ENCODE data around the gene ENOX2. TPM values are rescaled to one million over a fixed set of nuclear protein-coding genes. Genes with fewer than 3 reads are reported as not detected.

The ENOX2 gene
- total and polyA plus RNA-seq, 4 donors = 9.0 to 39.6 (median 22.7) TPM

- 45 to 52% methylated on average over 4 of the region's 4 CpGs for WGBS, 2 donors
- DNase-seq (no peak), ATAC-seq (ENCODE audit: low FRiP score) (no peak)
- H3K4me3 ChIP-seq (ENCODE audit: low read length in 2 of 2) = no peak overlapping the region
- intact Hi-C loops (cut with DNase I) = loop anchor here in 1 of 2 donors (10.0 kb wide), 1 partner anchor 219 kb away; no protein-coding TSS in a partner anchor
- no peaks in the 10 kb centered on the region for H3K27me3 ChIP-seq (ENCODE audit: control insufficient read depth in 1 of 2, insufficient read depth in 2 of 2, low read length in 1 of 2)
- no peaks in the 10 kb centered on the region for H3K9me3 ChIP-seq (ENCODE audit: control insufficient read depth, low read length)
- peaks cover 2% of the 10 kb centered on the region in 2 donors for H3K4me1 ChIP-seq (ENCODE audit: control insufficient read depth in 1 of 2, insufficient read depth in 2 of 2, low read length in 2 of 2)
- no peaks in the 10 kb centered on the region for H3K36me3 ChIP-seq (ENCODE audit: control insufficient read depth in 1 of 2, insufficient read depth in 2 of 2, low read length in 1 of 2)
- H3K27ac ChIP-seq (ENCODE audit: low read depth in 1 of 2, low read length in 2 of 2) = no peak overlapping the region
Observed at GRCh38 chrX:130893356-130894085, 9.5 kb downstream of the ENOX2 start.

DNA sequence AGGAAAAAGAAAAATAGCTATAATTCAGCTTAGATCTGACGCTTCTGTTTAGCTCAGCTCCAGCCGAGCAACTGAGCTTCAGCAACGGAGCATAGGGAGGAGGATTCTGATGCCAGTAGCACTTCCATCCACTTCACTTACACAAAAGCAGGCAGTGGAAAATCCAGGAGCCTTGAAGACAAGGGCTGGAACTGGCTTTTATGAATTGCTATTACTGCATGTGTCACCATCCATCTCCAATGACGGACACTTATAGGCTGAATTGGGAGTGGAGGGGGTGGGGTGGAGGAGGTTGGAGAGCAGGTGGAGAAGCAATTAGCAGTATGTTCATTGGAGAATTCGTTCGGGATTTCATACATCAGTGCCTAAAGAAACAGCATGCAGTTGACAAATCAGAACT, 15.6 kb downstream of the ENOX2 start:
- ATAC-seq (ENCODE audit: low FRiP score) (no peak), DNase-seq (no peak)
- 10 to 36% methylated on average over 6 of the region's 6 CpGs for WGBS, 2 donors
- intact Hi-C loops (cut with DNase I) = no loop called here
- no peaks in the 10 kb centered on the region for H3K36me3 ChIP-seq (ENCODE audit: control insufficient read depth in 1 of 2, insufficient read depth in 2 of 2, low read length in 1 of 2)
- no peaks in the 10 kb centered on the region for H3K27me3 ChIP-seq (ENCODE audit: control insufficient read depth in 1 of 2, insufficient read depth in 2 of 2, low read length in 1 of 2)
- peaks cover 0 to 2% of the 10 kb centered on the region in 2 donors for H3K4me1 ChIP-seq (ENCODE audit: control insufficient read depth in 1 of 2, insufficient read depth in 2 of 2, low read length in 2 of 2)
- peak overlapping the region in 1 of 2 donors; percentile 36 for H3K27ac ChIP-seq (ENCODE audit: low read depth in 1 of 2, low read length in 2 of 2)
- H3K4me3 ChIP-seq (ENCODE audit: low read length in 2 of 2) = peak overlapping the region in 1 of 2 donors; percentile 26
- no peaks in the 10 kb centered on the region for H3K9me3 ChIP-seq (ENCODE audit: control insufficient read depth, low read length)

GRCh38 chrX:130885996-130886395, 17.0 kb downstream of the ENOX2 start:
- Histone ChIP-seq H3K4me3 (ENCODE audit: low read length in 2 of 2) (peak overlapping the region; percentile 30 to 54), H3K9me3 (ENCODE audit: control insufficient read depth, low read length) (no peaks in the 10 kb centered on the region), H3K27me3 (ENCODE audit: control insufficient read depth in 1 of 2, insufficient read depth in 2 of 2, low read length in 1 of 2) (no peaks in the 10 kb centered on the region), H3K27ac (ENCODE audit: low read depth in 1 of 2, low read length in 2 of 2) (no peak overlapping the region), H3K36me3 (ENCODE audit: control insufficient read depth in 1 of 2, insufficient read depth in 2 of 2, low read length in 1 of 2) (no peaks in the 10 kb centered on the region), H3K4me1 (ENCODE audit: control insufficient read depth in 1 of 2, insufficient read depth in 2 of 2, low read length in 2 of 2) (peaks cover 0 to 2% of the 10 kb centered on the region in 2 donors)
- no peak for ATAC-seq (ENCODE audit: low FRiP score)
- 36 to 37% methylated on average over 5 of the region's 5 CpGs for WGBS, 2 donors
- intact Hi-C loops (cut with DNase I) = no loop called here
- no peak for DNase-seq

- intact Hi-C loops (cut with DNase I) = no loop called here
Observed at GRCh38 chrX:130885508-130885907, 17.5 kb downstream of the ENOX2 start.

DNA sequence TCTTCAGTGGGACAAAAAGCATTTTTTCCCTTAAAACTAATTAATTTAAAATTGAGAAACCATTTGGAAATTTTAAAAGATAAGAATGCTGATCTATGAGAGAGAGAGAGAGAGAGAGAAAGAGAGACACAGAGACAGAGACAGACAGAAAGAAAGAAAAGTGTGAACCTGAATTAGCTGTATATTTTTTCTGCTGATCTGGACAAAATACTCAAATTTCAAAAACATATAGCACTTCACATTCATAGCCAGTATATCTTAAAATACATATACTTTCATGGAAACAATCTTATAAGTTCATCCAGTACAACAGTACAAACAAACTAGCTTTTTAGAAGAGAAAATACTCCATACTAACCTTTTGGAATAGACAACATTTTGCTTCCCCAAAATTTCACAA, 18.4 kb downstream of the ENOX2 start:
- Histone ChIP-seq H3K4me3 (ENCODE audit: low read length in 2 of 2) (no peak overlapping the region), H3K4me1 (ENCODE audit: control insufficient read depth in 1 of 2, insufficient read depth in 2 of 2, low read length in 2 of 2) (peaks cover 0 to 2% of the 10 kb centered on the region in 2 donors), H3K9me3 (ENCODE audit: control insufficient read depth, low read length) (no peaks in the 10 kb centered on the region), H3K27ac (ENCODE audit: low read depth in 1 of 2, low read length in 2 of 2) (no peak overlapping the region), H3K36me3 (ENCODE audit: control insufficient read depth in 1 of 2, insufficient read depth in 2 of 2, low read length in 1 of 2) (no peaks in the 10 kb centered on the region), H3K27me3 (ENCODE audit: control insufficient read depth in 1 of 2, insufficient read depth in 2 of 2, low read length in 1 of 2) (no peaks in the 10 kb centered on the region)
- ATAC-seq (ENCODE audit: low FRiP score) (no peak), DNase-seq (no peak)
- intact Hi-C loops (cut with DNase I) = no loop called here

More at GRCh38 chrX:130885508-130885907, 17.5 kb downstream of the ENOX2 start:
- Histone ChIP-seq H3K4me3 (ENCODE audit: low read length in 2 of 2) (no peak overlapping the region), H3K4me1 (ENCODE audit: control insufficient read depth in 1 of 2, insufficient read depth in 2 of 2, low read length in 2 of 2) (no peaks in the 10 kb centered on the region), H3K27ac (ENCODE audit: low read depth in 1 of 2, low read length in 2 of 2) (no peak overlapping the region), H3K36me3 (ENCODE audit: control insufficient read depth in 1 of 2, insufficient read depth in 2 of 2, low read length in 1 of 2) (no peaks in the 10 kb centered on the region), H3K9me3 (ENCODE audit: control insufficient read depth, low read length) (no peaks in the 10 kb centered on the region), H3K27me3 (ENCODE audit: control insufficient read depth in 1 of 2, insufficient read depth in 2 of 2, low read length in 1 of 2) (no peaks in the 10 kb centered on the region)
- DNase-seq = no peak
- WGBS, 2 donors = 12 to 26% methylated on average over 2 of the region's 2 CpGs
- no peak for ATAC-seq (ENCODE audit: low FRiP score)

GRCh38 chrX:130879869-130880268, 23.1 kb downstream of the ENOX2 start:
- intact Hi-C loops (cut with DNase I) = loop anchor here in 1 of 2 donors (10.0 kb wide), 1 partner anchor 205 kb away; no protein-coding TSS in a partner anchor
- no peak for DNase-seq
- WGBS, 2 donors = 54 to 58% methylated on average over 2 of the region's 2 CpGs
- ATAC-seq (ENCODE audit: low FRiP score) = no peak
- peaks cover 0 to 6% of the 10 kb centered on the region in 2 donors for H3K4me1 ChIP-seq (ENCODE audit: control insufficient read depth in 1 of 2, insufficient read depth in 2 of 2, low read length in 2 of 2)
- no peak overlapping the region for H3K4me3 ChIP-seq (ENCODE audit: low read length in 2 of 2)
- no peak overlapping the region for H3K27ac ChIP-seq (ENCODE audit: low read depth in 1 of 2, low read length in 2 of 2)
- H3K9me3 ChIP-seq (ENCODE audit: control insufficient read depth, low read length) = no peaks in the 10 kb centered on the region
- no peaks in the 10 kb centered on the region for H3K36me3 ChIP-seq (ENCODE audit: control insufficient read depth in 1 of 2, insufficient read depth in 2 of 2, low read length in 1 of 2)
- no peaks in the 10 kb centered on the region for H3K27me3 ChIP-seq (ENCODE audit: control insufficient read depth in 1 of 2, insufficient read depth in 2 of 2, low read length in 1 of 2)

DNA sequence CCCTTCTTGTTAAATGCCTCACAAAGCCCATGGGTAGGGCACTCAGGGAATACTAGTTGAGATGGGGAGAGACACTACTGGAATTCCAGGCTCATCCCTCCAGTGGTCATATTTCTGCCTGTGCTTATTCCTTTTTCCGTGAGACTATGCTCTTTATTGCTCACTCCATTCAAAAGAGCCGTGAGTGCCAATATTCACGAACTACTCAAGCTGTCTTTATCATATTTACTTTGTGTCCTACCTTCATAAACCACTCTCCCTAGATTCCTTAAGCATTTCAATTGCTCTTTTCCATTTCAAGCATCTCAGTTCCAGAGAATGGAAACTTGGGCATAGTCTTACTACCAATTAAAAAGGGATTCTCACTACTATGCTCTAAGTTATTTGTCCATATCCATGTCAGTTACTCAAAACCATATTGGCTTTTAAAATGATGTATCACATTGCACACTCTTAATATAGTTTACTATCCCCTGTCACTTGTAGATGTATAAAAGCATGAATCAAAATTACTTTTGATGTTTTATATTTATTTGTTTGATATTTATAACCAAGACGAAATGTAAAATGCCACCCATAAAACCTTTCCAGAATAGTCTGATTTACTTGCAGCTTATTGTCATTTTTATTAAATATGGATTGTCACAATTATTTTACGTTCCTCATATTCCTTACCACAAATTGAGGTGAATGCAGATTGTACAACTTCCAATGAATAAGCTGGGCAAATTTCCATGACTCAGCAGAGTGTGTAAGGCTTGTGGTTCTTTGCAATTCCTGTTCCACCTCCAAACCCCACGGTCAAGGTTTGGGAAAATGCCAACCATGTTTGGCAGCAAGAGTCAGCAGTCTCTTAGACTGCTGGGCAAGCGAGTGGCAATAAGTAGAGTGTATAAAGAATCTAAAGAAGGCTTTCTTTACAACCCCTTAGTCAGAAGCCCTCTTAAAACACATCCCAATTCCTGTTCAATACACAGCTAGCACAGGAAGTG, 24.4 kb downstream of the ENOX2 start:
- WGBS, 2 donors = 48 to 53% methylated on average over 7 of the region's 7 CpGs
- Histone ChIP-seq H3K27me3 (ENCODE audit: control insufficient read depth in 1 of 2, insufficient read depth in 2 of 2, low read length in 1 of 2) (no peaks in the 10 kb centered on the region), H3K9me3 (ENCODE audit: control insufficient read depth, low read length) (no peaks in the 10 kb centered on the region), H3K27ac (ENCODE audit: low read depth in 1 of 2, low read length in 2 of 2) (no peak overlapping the region), H3K36me3 (ENCODE audit: control insufficient read depth in 1 of 2, insufficient read depth in 2 of 2, low read length in 1 of 2) (no peaks in the 10 kb centered on the region), H3K4me1 (ENCODE audit: control insufficient read depth in 1 of 2, insufficient read depth in 2 of 2, low read length in 2 of 2) (peaks cover 0 to 6% of the 10 kb centered on the region in 2 donors), H3K4me3 (ENCODE audit: low read length in 2 of 2) (no peak overlapping the region)
- peak in 1 of 2 donors; percentile 64 for DNase-seq
- intact Hi-C loops (cut with DNase I) = loop anchor here in 1 of 2 donors (10.0 kb wide), 1 partner anchor 204 kb away; no protein-coding TSS in a partner anchor
- ATAC-seq (ENCODE audit: low FRiP score) = peak; percentile 57

DNA sequence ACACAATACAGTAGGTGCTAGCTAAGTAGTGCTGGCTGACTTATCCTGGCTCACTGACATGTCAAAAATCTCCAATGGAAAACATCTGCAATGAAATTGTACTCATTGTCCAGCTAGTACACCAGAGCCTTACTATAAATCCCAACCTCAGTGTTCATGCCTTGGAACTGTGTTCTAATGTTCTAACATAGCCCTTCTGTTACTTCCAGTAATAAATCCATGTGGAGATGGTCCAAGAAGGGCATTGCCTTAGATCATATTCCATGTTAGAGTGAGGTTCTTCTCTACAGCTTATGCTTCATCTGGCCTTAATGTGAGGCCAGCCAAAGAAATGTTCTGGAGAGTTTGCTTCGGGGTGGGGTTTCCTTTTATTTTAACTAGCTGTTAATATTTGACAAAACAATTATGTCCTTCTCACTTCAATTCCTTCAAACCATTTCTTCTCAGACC, 25.1 kb downstream of the ENOX2 start:
- Histone ChIP-seq H3K9me3 (ENCODE audit: control insufficient read depth, low read length) (no peaks in the 10 kb centered on the region), H3K27me3 (ENCODE audit: control insufficient read depth in 1 of 2, insufficient read depth in 2 of 2, low read length in 1 of 2) (no peaks in the 10 kb centered on the region), H3K4me1 (ENCODE audit: control insufficient read depth in 1 of 2, insufficient read depth in 2 of 2, low read length in 2 of 2) (peaks cover 0 to 6% of the 10 kb centered on the region in 2 donors), H3K36me3 (ENCODE audit: control insufficient read depth in 1 of 2, insufficient read depth in 2 of 2, low read length in 1 of 2) (no peaks in the 10 kb centered on the region), H3K4me3 (ENCODE audit: low read length in 2 of 2) (no peak overlapping the region), H3K27ac (ENCODE audit: low read depth in 1 of 2, low read length in 2 of 2) (no peak overlapping the region)
- ATAC-seq (ENCODE audit: low FRiP score) (no peak), DNase-seq (no peak)
- WGBS, 2 donors = 56 to 61% methylated on average over 1 of the region's 1 CpG
- intact Hi-C loops (cut with DNase I) = loop anchor here in 1 of 2 donors (10.0 kb wide), 1 partner anchor 203 kb away; no protein-coding TSS in a partner anchor
